Measurements from ENCODE around the gene C17orf114.

C17orf114 gene

DNA sequence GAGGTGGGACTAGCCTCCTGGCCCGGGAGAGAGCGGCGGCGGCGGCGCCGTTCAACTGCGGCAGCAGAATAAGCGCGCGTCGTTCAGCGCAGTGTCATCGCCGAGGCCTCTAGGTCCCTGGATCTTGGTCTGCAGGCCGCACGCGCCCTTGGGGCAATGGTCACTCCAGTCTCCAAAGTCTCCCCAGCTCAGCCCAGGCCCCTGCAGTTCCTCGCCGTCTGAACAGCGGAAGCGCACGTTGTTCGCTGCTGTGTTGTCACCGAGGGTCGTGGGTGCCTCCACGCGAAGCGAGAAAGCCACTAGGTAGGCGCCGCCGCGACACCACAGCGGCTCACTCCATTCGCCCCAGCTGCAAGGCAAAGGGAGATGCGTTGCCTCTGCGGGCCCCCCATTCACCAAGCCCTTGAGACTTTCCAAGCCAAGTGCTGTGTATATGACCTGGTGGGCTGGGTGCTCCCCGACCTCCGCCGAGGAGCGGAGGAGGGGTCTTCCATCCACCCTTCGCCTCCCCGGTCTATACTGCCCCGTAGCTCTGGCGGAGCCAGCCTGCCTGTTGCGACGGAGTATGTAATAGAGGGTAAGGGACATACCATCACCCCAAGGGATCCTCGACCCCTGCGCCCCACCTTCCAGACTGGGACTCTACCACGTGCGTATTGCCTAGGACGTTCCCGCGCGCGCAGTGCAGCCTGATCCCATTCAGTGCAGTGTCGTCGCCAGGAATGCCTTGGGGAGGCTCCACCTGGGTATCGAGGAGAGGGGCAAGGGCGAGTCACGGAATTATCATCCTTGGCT, 16.6 kb downstream of the C17orf114 start:
- Histone ChIP-seq H3K36me3 (replicated peaks; ENCODE audit: control insufficient read depth, insufficient read depth, low read length) (no peaks in the 10 kb centered on the region), H3K4me3 (ENCODE audit: insufficient read depth, low read depth, low read length) (no peak overlapping the region), H3K27me3 (ENCODE audit: control insufficient read depth, insufficient read depth, low read length) (peaks cover 26% of the 10 kb centered on the region)
- peak; percentile 56 for DNase-seq

- DNase-seq: peak; percentile 71
- Histone ChIP-seq H3K27me3 (ENCODE audit: control insufficient read depth, insufficient read depth, low read length) (peaks cover 2% of the 10 kb centered on the region; the same call in 1 of the 2 replicates), H3K4me3 (ENCODE audit: insufficient read depth, low read depth, low read length) (no peak overlapping the region), H3K36me3 (replicated peaks; ENCODE audit: control insufficient read depth, insufficient read depth, low read length) (no peaks in the 10 kb centered on the region)
Measured at GRCh38 chr17:4782652-4783051, 19.5 kb downstream of the C17orf114 start.

- H3K36me3 ChIP-seq (replicated peaks; ENCODE audit: control insufficient read depth, insufficient read depth, low read length): no peaks in the 10 kb centered on the region
Measured at GRCh38 chr17:4780325-4780955, 21.7 kb downstream of the C17orf114 start.

DNA sequence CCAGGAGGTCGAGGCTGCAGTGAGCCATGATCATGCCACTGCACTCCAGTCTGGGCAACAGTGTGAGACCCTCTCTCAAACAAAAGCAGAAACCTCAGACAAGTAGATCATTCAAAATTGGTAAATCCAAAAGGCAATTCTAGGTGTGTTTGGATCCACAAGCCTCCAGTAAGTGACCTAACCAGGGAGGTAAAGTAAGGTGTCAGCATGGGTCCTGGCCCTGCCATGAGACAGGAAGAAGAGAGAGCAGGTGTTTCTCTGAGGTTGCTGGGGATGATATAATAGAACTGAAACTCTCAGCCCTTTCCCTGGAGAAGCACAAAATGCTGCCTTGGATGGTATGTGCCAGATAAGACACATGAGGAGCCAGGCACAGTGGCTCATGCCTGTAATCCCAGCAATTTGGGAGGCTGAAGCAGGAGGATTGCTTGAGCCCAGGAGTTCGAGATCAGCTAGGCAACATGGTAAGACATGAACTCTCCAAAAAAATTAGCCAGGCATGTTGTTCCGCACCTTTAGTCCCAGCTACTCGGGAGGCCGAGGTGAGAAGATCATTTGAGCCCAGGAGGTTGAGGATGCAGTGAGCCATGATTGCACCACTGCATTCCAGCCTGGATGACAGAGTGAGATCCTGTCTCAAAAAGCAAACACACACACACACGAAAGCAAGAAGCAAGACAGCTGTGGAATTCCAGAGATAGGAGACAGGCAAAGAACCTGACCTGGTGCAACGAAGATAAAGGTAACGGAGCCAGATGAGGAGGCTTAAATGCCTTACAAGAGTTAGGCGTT, 24.0 kb downstream of the C17orf114 start:
- no peak for DNase-seq
- H3K36me3 ChIP-seq (replicated peaks; ENCODE audit: control insufficient read depth, insufficient read depth, low read length): no peaks in the 10 kb centered on the region
- no peak overlapping the region for H3K4me3 ChIP-seq (ENCODE audit: insufficient read depth, low read depth, low read length)
- peaks cover 2% of the 10 kb centered on the region; the same call in 1 of the 2 replicates for H3K27me3 ChIP-seq (ENCODE audit: control insufficient read depth, insufficient read depth, low read length)

More at GRCh38 chr17:4780325-4780955, 21.7 kb downstream of the C17orf114 start:
- DNase-seq: no peak
- Histone ChIP-seq H3K27me3 (ENCODE audit: control insufficient read depth, insufficient read depth, low read length) (peaks cover 2% of the 10 kb centered on the region; the same call in 1 of the 2 replicates), H3K4me3 (ENCODE audit: insufficient read depth, low read depth, low read length) (no peak overlapping the region)

DNA sequence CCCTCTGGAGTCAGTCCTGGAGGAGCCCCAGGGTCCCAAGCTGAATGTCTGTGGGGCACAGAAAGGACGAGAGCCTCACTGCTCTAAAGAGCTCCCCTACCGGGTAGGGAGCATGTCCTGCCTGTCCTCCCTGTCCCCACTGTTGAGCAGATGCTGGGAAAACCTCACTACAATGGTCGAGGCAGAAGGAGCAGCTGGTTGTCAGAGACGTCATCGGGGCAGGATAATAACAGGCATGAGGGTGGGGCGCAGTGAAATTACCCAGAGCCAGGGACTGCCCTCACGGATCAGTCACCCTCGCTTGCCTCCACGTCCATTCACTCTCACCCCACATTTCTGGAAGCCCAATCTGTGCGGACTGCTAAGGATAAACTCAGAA, 29.9 kb downstream of the C17orf114 start:
- no peaks in the 10 kb centered on the region; the same call in 1 of the 2 replicates for H3K27me3 ChIP-seq (ENCODE audit: control insufficient read depth, insufficient read depth, low read length)
- no peaks in the 10 kb centered on the region for H3K36me3 ChIP-seq (replicated peaks; ENCODE audit: control insufficient read depth, insufficient read depth, low read length)
- DNase-seq: peak; percentile 26
- H3K4me3 ChIP-seq (ENCODE audit: insufficient read depth, low read depth, low read length): no peak overlapping the region

DNA sequence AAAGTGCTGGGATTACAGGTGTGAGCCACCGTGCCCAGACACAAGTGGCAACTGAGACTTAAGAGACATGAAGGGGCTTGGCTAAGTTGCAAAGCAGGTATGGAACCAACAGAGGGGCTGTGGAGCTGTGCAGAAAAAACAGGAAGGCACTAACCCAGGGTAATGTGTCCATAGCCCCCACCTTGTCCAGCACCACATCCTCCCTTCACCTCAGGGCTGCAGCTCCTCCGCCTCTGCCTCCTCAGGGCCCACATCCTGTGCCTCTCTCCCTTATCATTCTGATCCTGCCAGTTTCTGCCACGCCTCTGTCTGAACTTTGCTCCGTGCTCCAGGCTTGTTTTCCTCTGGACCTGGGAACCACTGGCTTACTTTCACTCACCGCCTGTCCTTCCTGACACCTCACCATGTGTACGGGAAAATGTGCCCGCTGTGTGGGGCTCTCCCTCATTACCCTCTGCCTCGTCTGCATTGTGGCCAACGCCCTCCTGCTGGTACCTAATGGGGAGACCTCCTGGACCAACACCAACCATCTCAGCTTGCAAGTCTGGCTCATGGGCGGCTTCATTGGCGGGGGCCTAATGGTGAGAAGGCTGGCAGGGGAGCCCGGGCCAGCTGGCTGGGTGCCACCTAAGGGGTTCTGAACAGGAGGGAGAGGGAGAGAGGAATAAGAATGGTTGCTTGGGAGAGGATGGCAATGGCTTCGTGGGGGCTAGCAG, 30.5 kb downstream of the C17orf114 start, which contains the start of gene TM4SF5:
Gene TM4SF5, plus strand, starts transcription at position 368 of the 716 bp plus-strand sequence. Its CDS starts 37 bp downstream, at position 405.
- Histone ChIP-seq H3K27me3 (ENCODE audit: control insufficient read depth, insufficient read depth, low read length) (no peaks in the 10 kb centered on the region; the same call in 1 of the 2 replicates), H3K4me3 (ENCODE audit: insufficient read depth, low read depth, low read length) (no peak within 1 kb of the TSS), H3K36me3 (replicated peaks; ENCODE audit: control insufficient read depth, insufficient read depth, low read length) (no peaks in the 10 kb centered on the region)
- peak; percentile 22 for DNase-seq

GRCh38 chr17:4769628-4770027, 32.5 kb downstream of the C17orf114 start:
- Histone ChIP-seq H3K27me3 (ENCODE audit: control insufficient read depth, insufficient read depth, low read length) (no peaks in the 10 kb centered on the region; the same call in 1 of the 2 replicates), H3K36me3 (replicated peaks; ENCODE audit: control insufficient read depth, insufficient read depth, low read length) (no peaks in the 10 kb centered on the region), H3K4me3 (ENCODE audit: insufficient read depth, low read depth, low read length) (no peak overlapping the region)
- DNase-seq: no peak

DNA sequence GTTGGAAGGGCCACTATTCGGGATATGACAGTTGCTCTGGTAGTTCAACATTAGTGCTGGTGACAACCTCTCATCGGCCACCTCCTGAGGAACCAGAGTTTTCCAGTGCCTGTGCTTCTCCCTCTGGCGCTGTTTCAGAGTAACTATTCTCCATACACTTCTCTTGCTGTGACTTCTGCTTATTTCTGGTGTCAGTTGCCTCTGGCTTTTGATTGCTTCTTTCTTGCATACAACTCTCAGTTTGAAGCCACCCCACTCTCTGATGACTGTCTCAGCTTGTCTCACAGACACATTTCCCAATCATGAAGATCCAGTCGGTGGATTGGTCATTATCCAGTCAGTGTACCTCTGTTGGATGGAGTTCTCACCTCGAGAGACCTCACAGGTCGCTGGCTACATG, 33.8 kb downstream of the C17orf114 start:
- no peaks in the 10 kb centered on the region; the same call in 1 of the 2 replicates for H3K27me3 ChIP-seq (ENCODE audit: control insufficient read depth, insufficient read depth, low read length)
- H3K4me3 ChIP-seq (ENCODE audit: insufficient read depth, low read depth, low read length): no peak overlapping the region
- no peaks in the 10 kb centered on the region for H3K36me3 ChIP-seq (replicated peaks; ENCODE audit: control insufficient read depth, insufficient read depth, low read length)
- no peak for DNase-seq

DNA sequence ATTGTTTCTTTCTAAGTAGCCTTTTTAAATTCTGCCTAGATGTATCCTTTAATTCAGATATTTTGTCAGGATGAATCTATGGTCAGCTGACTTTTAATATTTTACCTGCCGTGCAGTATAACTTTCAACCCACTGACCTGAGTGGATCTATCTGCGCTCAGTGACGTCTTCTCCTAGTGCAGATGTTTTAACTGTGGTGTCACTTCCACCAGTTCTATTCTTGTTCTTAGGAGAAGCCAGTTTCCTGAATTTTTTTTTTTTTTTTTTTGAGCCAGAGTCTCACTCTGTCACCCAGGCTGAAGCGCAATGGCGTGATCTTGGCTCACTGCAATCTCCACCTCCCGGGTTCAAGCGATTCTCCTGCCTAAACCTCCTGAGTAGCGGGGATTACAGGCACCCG, 35.4 kb downstream of the C17orf114 start:
- no peak for DNase-seq
- no peaks in the 10 kb centered on the region for H3K27me3 ChIP-seq (ENCODE audit: control insufficient read depth, insufficient read depth, low read length)
- H3K4me3 ChIP-seq (ENCODE audit: insufficient read depth, low read depth, low read length): no peak overlapping the region

DNA sequence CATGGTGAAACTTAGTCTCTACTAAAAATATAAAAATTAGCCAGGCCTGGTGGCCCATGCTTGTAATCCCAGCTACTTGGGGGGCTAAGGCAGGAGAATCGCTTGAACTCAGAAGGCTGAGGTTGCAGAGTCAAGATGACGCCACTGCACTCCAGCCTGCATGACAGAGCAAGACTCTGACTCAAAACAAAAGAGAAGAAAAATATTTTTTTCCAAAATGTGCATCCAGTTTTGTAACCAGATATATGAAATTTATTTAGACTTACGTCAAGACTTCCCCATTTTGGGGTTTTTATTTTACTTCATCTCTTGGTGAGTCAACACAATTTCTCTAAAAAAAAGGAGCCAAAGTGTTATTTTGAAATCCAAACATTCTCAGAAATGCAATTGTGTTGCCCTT, 35.9 kb downstream of the C17orf114 start:
- Histone ChIP-seq H3K4me3 (ENCODE audit: insufficient read depth, low read depth, low read length) (no peak overlapping the region), H3K36me3 (replicated peaks; ENCODE audit: control insufficient read depth, insufficient read depth, low read length) (no peaks in the 10 kb centered on the region), H3K27me3 (ENCODE audit: control insufficient read depth, insufficient read depth, low read length) (no peaks in the 10 kb centered on the region)
- DNase-seq: no peak

More for the DNA sequence above, 35.4 kb downstream of the C17orf114 start:
- H3K36me3 ChIP-seq (replicated peaks; ENCODE audit: control insufficient read depth, insufficient read depth, low read length): no peaks in the 10 kb centered on the region

DNA sequence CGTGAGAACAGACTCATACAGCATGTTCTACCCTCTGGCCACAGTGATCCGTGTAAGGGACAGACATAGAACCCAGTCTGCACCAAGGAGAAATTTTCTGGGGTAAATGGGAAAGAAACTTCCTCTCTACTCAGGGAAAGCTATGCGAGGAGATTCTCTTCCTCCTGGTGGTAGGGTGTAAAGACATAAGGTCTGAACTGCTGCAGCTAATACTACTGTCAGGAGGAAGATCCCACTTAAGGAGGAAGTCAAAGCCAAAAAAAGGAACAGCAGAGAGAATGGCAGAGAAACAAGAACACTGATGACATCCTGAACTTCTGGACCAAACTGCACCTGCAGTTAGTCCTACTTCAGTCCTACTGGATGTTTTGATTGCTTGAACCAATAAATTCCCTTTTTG, 37.5 kb downstream of the C17orf114 start:
- DNase-seq: no peak
- no peaks in the 10 kb centered on the region for H3K36me3 ChIP-seq (replicated peaks; ENCODE audit: control insufficient read depth, insufficient read depth, low read length)
- H3K27me3 ChIP-seq (ENCODE audit: control insufficient read depth, insufficient read depth, low read length): no peaks in the 10 kb centered on the region
- no peak overlapping the region for H3K4me3 ChIP-seq (ENCODE audit: insufficient read depth, low read depth, low read length)

DNA sequence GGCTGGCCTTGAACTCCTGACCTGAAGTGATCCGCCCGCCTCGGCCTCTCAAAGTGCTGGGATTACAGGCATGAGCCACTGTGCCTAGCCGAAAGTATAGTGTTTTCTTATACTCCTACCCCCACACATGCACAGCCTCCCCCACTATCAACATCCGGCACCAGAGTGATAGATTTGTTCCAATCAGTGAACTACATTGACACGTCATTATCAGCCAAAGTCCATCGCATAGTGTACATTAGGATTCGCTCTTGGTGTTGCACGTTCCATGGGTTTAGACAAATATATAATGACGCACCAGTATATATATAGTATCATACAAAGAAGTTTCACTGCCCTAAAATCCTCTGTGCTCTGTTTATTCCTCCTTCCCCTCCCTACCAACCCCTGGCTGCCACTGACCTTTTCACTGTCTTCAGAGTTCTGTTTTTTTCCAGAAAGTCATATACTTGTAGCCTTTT, 42.3 kb downstream of the C17orf114 start:
- H3K4me3 ChIP-seq (ENCODE audit: insufficient read depth, low read depth, low read length): no peak overlapping the region
- no peaks in the 10 kb centered on the region for H3K27me3 ChIP-seq (ENCODE audit: control insufficient read depth, insufficient read depth, low read length)
- DNase-seq: no peak
- H3K36me3 ChIP-seq (replicated peaks; ENCODE audit: control insufficient read depth, insufficient read depth, low read length): no peaks in the 10 kb centered on the region

- DNase-seq: no peak
- Histone ChIP-seq H3K27me3 (ENCODE audit: control insufficient read depth, insufficient read depth, low read length) (no peaks in the 10 kb centered on the region; the same call in 1 of the 2 replicates), H3K4me3 (ENCODE audit: insufficient read depth, low read depth, low read length) (no peak overlapping the region), H3K36me3 (replicated peaks; ENCODE audit: control insufficient read depth, insufficient read depth, low read length) (no peaks in the 10 kb centered on the region)
Measured at GRCh38 chr17:4753392-4753791, 48.7 kb downstream of the C17orf114 start.

DNA sequence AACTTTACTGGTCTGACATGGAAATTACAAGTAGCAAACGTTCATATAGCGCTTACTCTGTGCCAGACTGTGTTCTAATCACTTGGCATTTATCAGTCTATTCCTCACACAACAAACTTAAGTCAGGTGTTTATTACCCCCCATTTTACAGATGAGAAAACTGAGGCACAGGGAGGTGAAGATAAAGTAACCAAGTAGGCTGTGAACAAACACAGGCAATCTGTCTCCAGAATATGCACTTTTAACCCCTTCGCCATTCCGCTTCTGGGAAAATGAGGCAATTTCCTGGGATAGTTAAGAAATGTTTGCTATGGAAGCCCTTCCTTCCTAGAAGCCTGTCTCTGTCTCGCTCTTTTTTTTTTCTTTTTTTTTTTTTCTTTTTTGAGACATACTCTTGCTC, 50.2 kb downstream of the C17orf114 start:
- no peaks in the 10 kb centered on the region; the same call in 1 of the 2 replicates for H3K27me3 ChIP-seq (ENCODE audit: control insufficient read depth, insufficient read depth, low read length)
- DNase-seq: no peak
- no peaks in the 10 kb centered on the region for H3K36me3 ChIP-seq (replicated peaks; ENCODE audit: control insufficient read depth, insufficient read depth, low read length)
- no peak overlapping the region for H3K4me3 ChIP-seq (ENCODE audit: insufficient read depth, low read depth, low read length)

Measured in H7 (cell line).